ENCODE data around the gene ABAT.

DNA sequence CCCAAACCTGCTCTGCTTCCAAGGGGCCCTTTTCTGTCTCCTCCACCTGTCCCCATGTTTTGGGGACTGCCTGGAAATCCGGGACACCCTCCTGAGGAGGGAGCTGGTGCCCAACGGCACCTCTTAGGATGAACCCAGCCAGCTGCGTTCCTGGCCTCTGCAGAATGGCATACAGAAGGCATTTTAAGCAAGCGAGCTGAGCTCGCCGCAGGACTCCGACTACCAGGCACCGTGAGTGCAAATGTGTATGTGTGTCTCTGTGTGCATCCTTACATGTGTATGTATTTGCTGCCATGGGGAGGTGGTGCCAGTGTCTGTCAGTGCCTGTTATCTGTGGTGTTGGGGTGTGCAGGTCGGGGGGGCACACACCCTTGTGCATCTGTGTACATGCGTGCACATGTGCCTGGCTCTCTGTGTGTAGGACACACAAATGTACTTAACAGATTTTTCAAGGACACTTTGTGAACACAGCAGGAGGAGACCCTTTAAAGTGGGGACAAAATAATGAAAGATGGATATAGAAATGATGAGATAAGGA lies 39.3 kb downstream of the ABAT start:
- TF ChIP-seq POLR2A (IDR thresholded peaks at IDR 0.05) (no peak), CTCF (IDR thresholded peaks at IDR 0.05) (no peak)
